Muscle of leg (tissue), 11 donors: ENCODE data around the gene PIEZO1. TPM values are rescaled to one million over a fixed set of nuclear protein-coding genes. Genes with fewer than 3 reads are reported as not detected.

ENCODE experiments used
- DNase-seq: peaks from one replicate; pipeline ENCODE4 v3.0.0; 2013
- H3K27ac ChIP-seq: one replicate; pipeline ENCODE4 v1.5.1; 2013; ENCODE audit warnings: mild to moderate bottlenecking, low read length, control low read depth
- H3K27me3 ChIP-seq: one replicate; pipeline ENCODE4 v1.6.1; 2013; ENCODE audit warnings: low read length; ENCODE audit not compliant: control insufficient read depth, insufficient read depth
- H3K36me3 ChIP-seq: one replicate; pipeline ENCODE4 v1.6.1; 2013; ENCODE audit warnings: low read length; ENCODE audit not compliant: control insufficient read depth, insufficient read depth
- H3K4me1 ChIP-seq: one replicate; pipeline ENCODE4 v1.6.1; 2013; ENCODE audit warnings: low read length; ENCODE audit not compliant: control insufficient read depth, insufficient read depth
- H3K4me3 ChIP-seq: one replicate; pipeline ENCODE4 v1.5.1; 2013; ENCODE audit warnings: low read length, control low read depth
- H3K9me3 ChIP-seq: replicated peaks from 2 replicates; pipeline ENCODE4 v1.6.1; 2013; ENCODE audit warnings: low read depth, low read length; ENCODE audit not compliant: control insufficient read depth
- WGBS: methylation state at CpG from one replicate; pipeline ENCODE4 v1.1.5; 2013; ENCODE audit warnings: missing lambda C conversion rate; ENCODE audit not compliant: insufficient coverage; 5-methylcytosine and 5-hydroxymethylcytosine counted together
- polyA plus RNA-seq, 8 donors: library from polyadenylated mRNA; unstranded; fragments of 120-200 nt; gene quantifications; one replicate each; pipeline versions ENCODE4 v1.2.1 to v1.2.3, GENCODE V29; 2013; ENCODE audit warnings: inconsistent platforms in 1 of 8, low replicate concordance in 1 of 8; ENCODE audit not compliant: insufficient read length in 8 of 8, insufficient read depth in 1 of 8
- total RNA-seq: library from RNA; stranded (reverse); fragments of 120-200 nt; gene quantifications from one replicate; pipeline ENCODE4 v1.2.4, GENCODE V29; 2013

The PIEZO1 gene
- total and polyA plus RNA-seq, 9 donors = 48.6 to 75.6 (median 59.3) TPM

- Histone ChIP-seq H3K36me3 (peaks cover 46% of the 10 kb centered on the region), H3K4me3 (no peak overlapping the region), H3K27me3 (no peaks in the 10 kb centered on the region), H3K27ac (no peak overlapping the region), H3K4me1 (peaks cover 45% of the 10 kb centered on the region), H3K9me3 (no peaks in the 10 kb centered on the region)
- no peak for DNase-seq
- WGBS = 86% methylated on average over 15 of the region's 16 CpGs
Measured at GRCh38 chr16:88735121-88735520, 49.9 kb downstream of the PIEZO1 start.

GRCh38 chr16:88734361-88734728 lies 50.7 kb downstream of the PIEZO1 start:
- H3K36me3 ChIP-seq = peaks cover 44% of the 10 kb centered on the region
- peaks cover 37% of the 10 kb centered on the region for H3K4me1 ChIP-seq
- H3K4me3 ChIP-seq = no peak overlapping the region
- 89% methylated on average over 23 of the region's 23 CpGs for whole genome bisulfite sequencing
- DNase-seq = no peak
- no peak overlapping the region for H3K27ac ChIP-seq
- no peaks in the 10 kb centered on the region for H3K9me3 ChIP-seq
- H3K27me3 ChIP-seq = no peaks in the 10 kb centered on the region

DNA sequence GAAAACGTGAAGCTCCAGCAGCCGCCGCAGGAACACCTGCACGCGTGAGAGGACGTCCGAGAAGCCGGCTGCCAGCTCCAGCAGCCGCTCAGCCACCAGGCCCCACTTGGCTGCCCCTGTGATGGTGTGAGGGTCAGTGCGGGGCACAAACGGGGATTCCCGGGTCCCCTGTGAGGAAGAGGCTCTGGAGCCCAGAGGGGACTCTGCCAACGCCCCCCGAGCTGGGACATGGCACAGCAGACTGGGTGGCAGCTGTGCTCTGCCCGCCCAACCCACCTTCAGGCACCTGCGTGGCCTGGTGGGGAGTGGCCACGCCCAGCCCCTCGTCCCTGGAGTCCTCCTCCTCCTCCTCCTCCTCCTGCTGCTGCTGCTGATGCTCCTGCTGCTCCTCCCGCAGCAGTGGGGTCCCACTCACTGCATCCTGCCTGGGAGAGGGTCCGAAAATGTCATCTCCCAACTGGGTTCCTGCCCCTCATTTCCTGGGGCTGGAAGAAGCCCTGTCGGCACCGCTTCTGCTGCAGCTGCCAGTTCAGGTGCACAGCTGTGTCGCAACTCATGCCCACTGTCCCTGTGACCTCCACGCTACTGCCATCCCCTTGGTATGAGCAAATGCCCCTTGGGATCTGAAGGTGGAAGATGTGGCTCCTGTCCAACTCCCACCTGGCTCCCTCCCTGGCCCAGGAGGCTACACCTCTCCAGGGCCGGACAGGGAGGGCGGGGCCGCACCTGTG lies 51.2 kb downstream of the PIEZO1 start:
- Histone ChIP-seq H3K9me3 (no peaks in the 10 kb centered on the region), H3K36me3 (peaks cover 44% of the 10 kb centered on the region), H3K27me3 (no peaks in the 10 kb centered on the region), H3K27ac (no peak overlapping the region), H3K4me1 (peaks cover 32% of the 10 kb centered on the region), H3K4me3 (no peak overlapping the region)
- 76% methylated on average over 23 of the region's 27 CpGs for WGBS
- no peak for DNase-seq

- Histone ChIP-seq H3K36me3 (peaks cover 42% of the 10 kb centered on the region), H3K9me3 (no peaks in the 10 kb centered on the region), H3K27me3 (no peaks in the 10 kb centered on the region), H3K4me3 (no peak overlapping the region), H3K4me1 (peaks cover 26% of the 10 kb centered on the region), H3K27ac (no peak overlapping the region)
- 62% methylated on average over 13 of the region's 13 CpGs for WGBS
- no peak for DNase-seq
Measured at GRCh38 chr16:88732961-88733294, 52.1 kb downstream of the PIEZO1 start.

GRCh38 chr16:88732172-88732960 lies 52.7 kb downstream of the PIEZO1 start:
- Histone ChIP-seq H3K4me1 (peaks cover 26% of the 10 kb centered on the region), H3K27ac (no peak overlapping the region), H3K4me3 (no peak overlapping the region), H3K27me3 (no peaks in the 10 kb centered on the region), H3K9me3 (no peaks in the 10 kb centered on the region), H3K36me3 (peaks cover 45% of the 10 kb centered on the region)
- WGBS = 72% methylated on average over 20 of the region's 30 CpGs
- DNase-seq = no peak

- peaks cover 45% of the 10 kb centered on the region for H3K36me3 ChIP-seq
- 77% methylated on average over 11 of the region's 15 CpGs for WGBS
Measured at GRCh38 chr16:88731699-88732098, 53.3 kb downstream of the PIEZO1 start.

GRCh38 chr16:88730632-88731607 lies 54.1 kb downstream of the PIEZO1 start:
- 40% methylated on average over 33 of the region's 34 CpGs for WGBS
- Histone ChIP-seq H3K9me3 (no peaks in the 10 kb centered on the region), H3K36me3 (peaks cover 46% of the 10 kb centered on the region), H3K27ac (peak overlapping the region; percentile 60), H3K4me3 (no peak overlapping the region), H3K27me3 (no peaks in the 10 kb centered on the region), H3K4me1 (peaks cover 22% of the 10 kb centered on the region)
- DNase-seq = peak; percentile 75

More at GRCh38 chr16:88731699-88732098, 53.3 kb downstream of the PIEZO1 start:
- DNase-seq = no peak
- no peak overlapping the region for H3K4me3 ChIP-seq
- H3K27me3 ChIP-seq = no peaks in the 10 kb centered on the region
- peaks cover 22% of the 10 kb centered on the region for H3K4me1 ChIP-seq
- H3K27ac ChIP-seq = no peak overlapping the region
- no peaks in the 10 kb centered on the region for H3K9me3 ChIP-seq

DNA sequence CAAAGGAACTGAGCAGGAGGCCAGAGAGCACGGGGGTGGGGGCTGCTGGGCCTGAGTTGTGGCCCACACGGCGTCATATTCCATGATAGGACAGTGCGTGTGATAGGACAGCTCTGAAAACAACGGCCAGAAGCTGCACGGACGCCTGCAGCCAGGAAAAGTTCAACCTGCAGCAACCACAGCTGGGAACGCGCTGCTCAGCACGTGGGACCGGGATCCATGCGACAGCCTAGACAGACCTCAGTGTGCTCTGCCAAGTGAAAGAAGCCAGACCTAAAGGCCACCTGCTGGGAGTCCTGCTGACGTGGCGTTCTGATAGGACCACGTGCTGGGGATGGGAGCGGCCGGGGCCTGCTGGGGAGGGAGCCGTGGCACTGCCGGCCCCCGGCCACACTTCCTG lies 57.1 kb downstream of the PIEZO1 start:
- WGBS = 30% methylated on average over 19 of the region's 20 CpGs
- Histone ChIP-seq H3K36me3 (peaks cover 41% of the 10 kb centered on the region), H3K9me3 (no peaks in the 10 kb centered on the region), H3K27me3 (no peaks in the 10 kb centered on the region), H3K27ac (no peak overlapping the region), H3K4me1 (peaks cover 22% of the 10 kb centered on the region), H3K4me3 (no peak overlapping the region)
- peak; percentile 67 for DNase-seq

DNA sequence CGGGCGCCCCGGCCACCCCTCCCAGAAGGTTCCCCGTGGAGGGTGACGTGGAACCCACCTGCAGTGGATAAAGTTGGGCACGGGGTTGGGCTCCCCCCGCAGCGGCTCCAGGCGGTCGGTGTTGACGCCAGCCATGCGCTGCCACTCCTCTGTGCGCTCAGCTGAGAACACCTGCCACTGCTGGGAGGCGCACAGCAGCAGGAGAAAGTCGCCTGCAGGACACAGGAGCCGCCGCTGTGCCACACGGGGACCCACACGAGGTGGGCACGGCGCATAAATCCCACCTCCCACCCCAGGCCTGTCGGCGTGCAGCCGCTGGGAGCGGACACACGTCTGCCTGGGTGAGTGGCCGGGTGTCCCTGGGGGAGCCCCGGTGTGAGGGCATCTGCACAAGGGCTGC lies 58.0 kb downstream of the PIEZO1 start:
- Histone ChIP-seq H3K4me1 (peaks cover 22% of the 10 kb centered on the region), H3K4me3 (no peak overlapping the region), H3K36me3 (peaks cover 43% of the 10 kb centered on the region), H3K27ac (no peak overlapping the region), H3K27me3 (no peaks in the 10 kb centered on the region), H3K9me3 (no peaks in the 10 kb centered on the region)
- no peak for DNase-seq
- WGBS = 92% methylated on average over 28 of the region's 28 CpGs

- H3K36me3 ChIP-seq = peaks cover 48% of the 10 kb centered on the region
- WGBS = 66% methylated on average over 16 of the region's 17 CpGs
Measured at GRCh38 chr16:88726408-88726749, 58.6 kb downstream of the PIEZO1 start.

More at GRCh38 chr16:88726408-88726749, 58.6 kb downstream of the PIEZO1 start:
- Histone ChIP-seq H3K4me1 (peaks cover 19% of the 10 kb centered on the region), H3K27me3 (no peaks in the 10 kb centered on the region), H3K9me3 (no peaks in the 10 kb centered on the region), H3K4me3 (no peak overlapping the region), H3K27ac (no peak overlapping the region)
- no peak for DNase-seq
